D721Med (cell line): ENCODE measurements around the gene CCN5.

ENCODE experiments used
- DNase-seq: peaks from one replicate; pipeline ENCODE4 v3.0.0; 2011; ENCODE audit warnings: low spot score; ENCODE audit not compliant: insufficient read length
- FAIRE-seq: peaks from 2 replicates; lab custom pipeline; 2011; peaks lifted over from hg19 to GRCh38; lab: Jason Lieb, UNC
- CTCF ChIP-seq: IDR thresholded peaks from 2 replicates; pipeline ENCODE4 v1.5.1; 2012; ENCODE audit warnings: mild to moderate bottlenecking, control low read depth; ENCODE audit not compliant: insufficient read depth; ENCODE audit errors: missing control alignments

Gene CCN5

GRCh38 chr20:44772636-44773035, 57.5 kb downstream of the CCN5 start:
- FAIRE-seq (no peak), DNase-seq (no peak)
- TF ChIP-seq CTCF, result no peak

GRCh38 chr20:44773070-44773829, 58.1 kb downstream of the CCN5 start:
- FAIRE-seq (no peak), DNase-seq (no peak)
- no peak for TF ChIP-seq CTCF

- DNase-seq (no peak), FAIRE-seq (no peak)
- TF ChIP-seq CTCF, result no peak
Observed at GRCh38 chr20:44776980-44777379, 61.8 kb downstream of the CCN5 start.
